Small intestine (tissue), 7 donors: Measurements from ENCODE around the gene FBXL17. TPM values are rescaled to one million over a fixed set of nuclear protein-coding genes. Genes with fewer than 3 reads are reported as not detected.

ENCODE experiments used
- DNase-seq, 2 donors: peaks; one replicate each; pipeline versions ENCODE4 v3.0.0 to v3.0.0-alpha.2; 2013
- FAIRE-seq: peaks from 2 replicates; lab custom pipeline; 2012; peaks lifted over from hg19 to GRCh38; lab: Jason Lieb, UNC
- H3K27ac ChIP-seq, 3 donors: one replicate each; pipeline ENCODE4 v1.5.1; 2013; ENCODE audit warnings: low read length in 2 of 3, mild to moderate bottlenecking in 2 of 3, control low read depth in 1 of 3, inconsistent platforms in 1 of 3, low read depth in 1 of 3, moderate library complexity in 1 of 3
- H3K27me3 ChIP-seq, 3 donors: one replicate each; pipeline ENCODE4 v1.6.1; 2013; ENCODE audit warnings: low read length in 3 of 3, inconsistent platforms in 1 of 3; ENCODE audit not compliant: control insufficient read depth in 3 of 3, insufficient read depth in 3 of 3
- H3K36me3 ChIP-seq, 3 donors: one replicate each; pipeline ENCODE4 v1.6.1; 2013; ENCODE audit warnings: low read length in 3 of 3, inconsistent platforms in 1 of 3, low read depth in 1 of 3, mild to moderate bottlenecking in 1 of 3, moderate library complexity in 1 of 3; ENCODE audit not compliant: control insufficient read depth in 3 of 3, insufficient read depth in 2 of 3
- H3K4me1 ChIP-seq, 3 donors: one replicate each; pipeline ENCODE4 v1.6.1; 2013; ENCODE audit warnings: low read length in 2 of 3, inconsistent platforms in 1 of 3, low read depth in 1 of 3, mild to moderate bottlenecking in 1 of 3, moderate library complexity in 1 of 3; ENCODE audit not compliant: control insufficient read depth in 3 of 3, insufficient read depth in 2 of 3
- H3K4me3 ChIP-seq, 3 donors: one replicate each; pipeline ENCODE4 v1.5.1; 2013; ENCODE audit warnings: low read length in 3 of 3, control low read depth in 1 of 3, inconsistent platforms in 1 of 3, low read depth in 1 of 3, mild to moderate bottlenecking in 1 of 3, moderate library complexity in 1 of 3
- H3K9me3 ChIP-seq, 2 donors: one replicate each; pipeline ENCODE4 v1.6.1; 2013; ENCODE audit warnings: low read depth in 1 of 2, low read length in 1 of 2; ENCODE audit not compliant: control insufficient read depth in 2 of 2, insufficient read depth in 1 of 2
- WGBS, 3 donors: extraction: QIAGEN DNeasy Blood & Tissue Kit; methylation state at CpG; one replicate each; pipeline ENCODE4 v1.1.7; 2013; 5-methylcytosine and 5-hydroxymethylcytosine counted together
- polyA plus RNA-seq, 4 donors: library from polyadenylated mRNA; stranded (reverse) in 3 of 4; unstranded in 1 of 4; fragments of 200-250 nt in 3 of 4; fragments of 120-200 nt in 1 of 4; gene quantifications; one replicate each; pipeline versions ENCODE4 v1.2.1 to v1.2.3, GENCODE V29; 2013
- donor health status: healthy with polysubstance abuse.
- donor health status: control.
- donor health status: control.
- donor health status: Bipolar disorder and iron deficiency.
- donor health status: healthy.

Gene FBXL17
- polyA plus RNA-seq, 4 donors, result 5.4 to 20.6 (median 8.3) TPM

- DNase-seq, result peak; percentile 56 to 57
- WGBS, 3 donors, result 93 to 99% (median 95%) methylated on average over 2 of the region's 2 CpGs
- H3K9me3 ChIP-seq, result no peaks in the 10 kb centered on the region
- no peak overlapping the region for H3K27ac ChIP-seq
- H3K4me3 ChIP-seq, result no peak overlapping the region
- H3K36me3 ChIP-seq, result no peaks in the 10 kb centered on the region
- peaks cover 0 to 8% (median 0%) of the 10 kb centered on the region in 3 donors for H3K4me1 ChIP-seq
- no peaks in the 10 kb centered on the region for H3K27me3 ChIP-seq
- FAIRE-seq, result peak; percentile 64
Measured at GRCh38 chr5:108345541-108346171, 36.2 kb downstream of the FBXL17 start.

- H3K4me3 ChIP-seq, result no peak overlapping the region
- H3K4me1 ChIP-seq, result peaks cover 0 to 8% (median 0%) of the 10 kb centered on the region in 3 donors
- WGBS, 3 donors, result 62 to 71% (median 64%) methylated on average over 5 of the region's 5 CpGs
- no peak overlapping the region for H3K27ac ChIP-seq
- no peaks in the 10 kb centered on the region for H3K27me3 ChIP-seq
- no peaks in the 10 kb centered on the region for H3K36me3 ChIP-seq
- no peaks in the 10 kb centered on the region for H3K9me3 ChIP-seq
- DNase-seq (peak in 1 of 2 donors; percentile 32), FAIRE-seq (no peak)
Measured at GRCh38 chr5:108344103-108344822, 37.6 kb downstream of the FBXL17 start.

GRCh38 chr5:108341866-108342265, 40.0 kb downstream of the FBXL17 start:
- 90 to 98% (median 96%) methylated on average over 1 of the region's 1 CpG for WGBS, 3 donors
- Histone ChIP-seq H3K27me3 (no peaks in the 10 kb centered on the region), H3K9me3 (no peaks in the 10 kb centered on the region), H3K36me3 (peaks cover 0 to 1% (median 0%) of the 10 kb centered on the region in 3 donors), H3K4me1 (peaks cover 0 to 8% (median 0%) of the 10 kb centered on the region in 3 donors), H3K4me3 (no peak overlapping the region), H3K27ac (no peak overlapping the region)
- DNase-seq, result no peak
- FAIRE-seq, result no peak

GRCh38 chr5:108340131-108340530, 41.8 kb downstream of the FBXL17 start:
- 87 to 93% (median 92%) methylated on average over 8 of the region's 8 CpGs for WGBS, 3 donors
- H3K9me3 ChIP-seq, result no peaks in the 10 kb centered on the region
- no peak for DNase-seq
- no peak overlapping the region for H3K27ac ChIP-seq
- no peaks in the 10 kb centered on the region for H3K27me3 ChIP-seq
- peaks cover 0 to 2% (median 0%) of the 10 kb centered on the region in 3 donors for H3K36me3 ChIP-seq
- H3K4me3 ChIP-seq, result no peak overlapping the region
- peaks cover 0 to 8% (median 0%) of the 10 kb centered on the region in 3 donors for H3K4me1 ChIP-seq
- no peak for FAIRE-seq

GRCh38 chr5:108339220-108339619, 42.7 kb downstream of the FBXL17 start:
- DNase-seq, result peak in 1 of 2 donors; percentile 25
- 28 to 64% (median 46%) methylated on average over 1 of the region's 1 CpG for WGBS, 3 donors
- H3K4me3 ChIP-seq, result no peak overlapping the region

GRCh38 chr5:108334225-108334624, 47.7 kb downstream of the FBXL17 start:
- no peak overlapping the region for H3K4me3 ChIP-seq
- H3K4me1 ChIP-seq, result no peaks in the 10 kb centered on the region
- FAIRE-seq (no peak), DNase-seq (no peak)
- no peaks in the 10 kb centered on the region for H3K9me3 ChIP-seq
- H3K36me3 ChIP-seq, result peaks cover 0 to 7% (median 0%) of the 10 kb centered on the region in 3 donors
- no peak overlapping the region for H3K27ac ChIP-seq
- 96 to 100% (median 99%) methylated on average over 2 of the region's 2 CpGs for WGBS, 3 donors
- no peaks in the 10 kb centered on the region for H3K27me3 ChIP-seq

More at GRCh38 chr5:108339220-108339619, 42.7 kb downstream of the FBXL17 start:
- Histone ChIP-seq H3K36me3 (peaks cover 0 to 3% (median 0%) of the 10 kb centered on the region in 3 donors), H3K27ac (no peak overlapping the region), H3K27me3 (no peaks in the 10 kb centered on the region), H3K4me1 (peaks cover 0 to 8% (median 0%) of the 10 kb centered on the region in 3 donors), H3K9me3 (no peaks in the 10 kb centered on the region)
- FAIRE-seq, result no peak

GRCh38 chr5:108326982-108327381, 54.9 kb downstream of the FBXL17 start:
- DNase-seq, result no peak
- H3K27me3 ChIP-seq, result no peaks in the 10 kb centered on the region
- no peaks in the 10 kb centered on the region for H3K9me3 ChIP-seq
- H3K4me3 ChIP-seq, result no peak overlapping the region
- no peaks in the 10 kb centered on the region for H3K36me3 ChIP-seq
- no peak for FAIRE-seq
- H3K27ac ChIP-seq, result no peak overlapping the region
- H3K4me1 ChIP-seq, result no peaks in the 10 kb centered on the region

- no peak overlapping the region for H3K27ac ChIP-seq
- FAIRE-seq, result no peak
- 58 to 85% (median 77%) methylated on average over 4 of the region's 4 CpGs for WGBS, 3 donors
Measured at GRCh38 chr5:108324886-108325285, 57.0 kb downstream of the FBXL17 start.

More at GRCh38 chr5:108324886-108325285, 57.0 kb downstream of the FBXL17 start:
- no peaks in the 10 kb centered on the region for H3K4me1 ChIP-seq
- no peak overlapping the region for H3K4me3 ChIP-seq
- H3K9me3 ChIP-seq, result no peaks in the 10 kb centered on the region
- DNase-seq, result peak; percentile 11 to 30
- no peaks in the 10 kb centered on the region for H3K27me3 ChIP-seq
- H3K36me3 ChIP-seq, result no peaks in the 10 kb centered on the region
